HepG2 (cell line): ENCODE data around the gene SATB2. TPM values are rescaled to one million over a fixed set of nuclear protein-coding genes. Genes with fewer than 3 reads are reported as not detected.

Experiments
- ATAC-seq: fragments of 200-7000 bp; cut with Tn5 transposase; 3 replicates; pipeline ENCODE4 v1.9.1; 2020; ENCODE audit warnings: mild to moderate bottlenecking, moderate library complexity
- BruUV-seq: library from RNA; stranded (reverse); fragments of 400-500 nt; replicated peaks from 2 replicates; lab custom pipeline; 2021; lab: Mats Ljungman, UMichigan
- CTCF ChIA-PET: fragments of 300-600 bp; formaldehyde crosslinking; extraction: SDS; loops from one replicate; lab custom pipeline; 2021; ENCODE audit warnings: low total read pairs, inconsistent platforms, low intra/inter-chr PET ratio; lab: Yijun Ruan, JAX
- POLR2A ChIA-PET: fragments of 350-600 bp; sonication (Branson Sonifier 250); formaldehyde crosslinking; loops from one replicate; lab custom pipeline; 2020; ENCODE audit warnings: antibody characterized with exemption, inconsistent platforms; lab: Yijun Ruan, JAX
- DNase-seq: peaks from one replicate; pipeline ENCODE4 v3.0.0-alpha.2; 2015; ENCODE audit warnings: low spot score
- FAIRE-seq: peaks from 3 replicates; lab custom pipeline; 2011; peaks lifted over from hg19 to GRCh38; lab: Jason Lieb, UNC
- H2AFZ ChIP-seq: one replicate; pipeline ENCODE4 v1.6.1; 2011; ENCODE audit warnings: low read length, inconsistent platforms
- H3K27ac ChIP-seq: fragments of 300-600 bp; 3 replicates; pipeline ENCODE4 v1.8.0; 2011; ENCODE audit warnings: mixed run types, mild to moderate bottlenecking, mixed read lengths, low read length, inconsistent platforms; ENCODE audit not compliant: insufficient read depth; ENCODE audit errors: extremely low read length
- H3K27me3 ChIP-seq, 2 experiments: fragments of 200-600 bp in 1 of 2; 2 replicates in 1 of 2; 3 replicates in 1 of 2; pipeline versions ENCODE4 v1.6.0 to v1.8.0; 2011; ENCODE audit warnings: low read length in 2 of 2, mild to moderate bottlenecking in 2 of 2, moderate library complexity in 2 of 2, inconsistent platforms in 1 of 2; ENCODE audit not compliant: insufficient read depth in 2 of 2, control insufficient read depth in 1 of 2
- H3K36me3 ChIP-seq, 2 experiments: fragments of 200-600 bp in 1 of 2; replicated peaks in 1 of 2; 2 replicates in 1 of 2; 3 replicates in 1 of 2; pipeline versions ENCODE4 v1.5.1 to v1.8.0; 2011; ENCODE audit warnings: low read length in 2 of 2, inconsistent platforms in 1 of 2; ENCODE audit not compliant: insufficient read depth in 2 of 2, control insufficient read depth in 1 of 2
- H3K4me1 ChIP-seq: 2 replicates; pipeline ENCODE4 v1.5.1; 2012; ENCODE audit warnings: low read length, inconsistent platforms; ENCODE audit not compliant: insufficient read depth
- H3K4me2 ChIP-seq: 2 replicates; pipeline ENCODE4 v1.6.0; 2011; ENCODE audit warnings: low read depth, low read length, inconsistent platforms
- H3K4me3 ChIP-seq, 3 experiments: fragments of 200-600 bp in 1 of 3; sonication (generic), shearing (Covaris generic) in 1 of 3; replicated peaks in 1 of 3; 2 replicates each; pipeline ENCODE4 v1.5.1; 2011 to 2016; ENCODE audit warnings: low read length in 3 of 3, inconsistent platforms in 2 of 3, low read depth in 2 of 3, mild to moderate bottlenecking in 2 of 3, control low read depth in 1 of 3, mixed read lengths in 1 of 3; ENCODE audit not compliant: insufficient read depth in 1 of 3
- H3K79me2 ChIP-seq: one replicate; pipeline ENCODE4 v1.6.1; 2011; ENCODE audit warnings: low read length, inconsistent platforms; ENCODE audit not compliant: insufficient read depth
- H3K9ac ChIP-seq: 2 replicates; pipeline ENCODE4 v1.6.0; 2011; ENCODE audit warnings: mild to moderate bottlenecking, low read depth, low read length, inconsistent platforms; ENCODE audit not compliant: insufficient read depth
- H3K9me3 ChIP-seq: 2 replicates; pipeline ENCODE4 v1.5.1; 2012; ENCODE audit warnings: mild to moderate bottlenecking, low read length
- H4K20me1 ChIP-seq: 2 replicates; pipeline ENCODE4 v1.6.0; 2011; ENCODE audit warnings: inconsistent platforms, mild to moderate bottlenecking, low read length, moderate library complexity; ENCODE audit not compliant: insufficient read depth
- MIER2 ChIP-seq: IDR thresholded peaks from 2 replicates; pipeline ENCODE4 v1.6.1; 2016; ENCODE audit warnings: missing biosample characterization, missing genetic modification reagents
- NCOA2 ChIP-seq: sonication (generic); formaldehyde crosslinking; IDR thresholded peaks from 2 replicates; pipeline ENCODE4 v1.8.0; 2022; ENCODE audit warnings: inconsistent platforms
- NR1H2 ChIP-seq: sonication (generic); formaldehyde crosslinking; IDR thresholded peaks from 2 replicates; pipeline ENCODE4 v1.8.1; 2022; ENCODE audit warnings: low read depth, missing genetic modification reagents, borderline replicate concordance
- SNAI1 ChIP-seq: sonication (generic); formaldehyde crosslinking; IDR thresholded peaks from 2 replicates; pipeline ENCODE4 v1.5.0; 2020; ENCODE audit warnings: mild to moderate bottlenecking, missing genetic modification reagents, borderline replicate concordance
- ZFX ChIP-seq: sonication (generic); formaldehyde crosslinking; IDR thresholded peaks from 2 replicates; pipeline ENCODE4 v1.4.0; 2020; ENCODE audit warnings: mild to moderate bottlenecking, low read depth, missing genetic modification reagents, moderate library complexity
- ZKSCAN8 ChIP-seq: IDR thresholded peaks from 2 replicates; pipeline ENCODE4 v1.6.1; 2016; ENCODE audit warnings: borderline replicate concordance, missing genetic modification reagents, missing compliant biosample characterization
- ZNF782 ChIP-seq: sonication (generic); formaldehyde crosslinking; IDR thresholded peaks from 2 replicates; pipeline ENCODE4 v1.4.0; 2020; ENCODE audit warnings: missing genetic modification reagents, mild to moderate bottlenecking, borderline replicate concordance
- WGBS: methylation state at CpG from one replicate; pipeline ENCODE4 v1.1.6; 2017; ENCODE audit warnings: low lambda C conversion rate; 5-methylcytosine and 5-hydroxymethylcytosine counted together
- in situ Hi-C: cut with HindIII; loops from 2 replicates; pipeline ENCODE4 v1.10.0; 2017; ENCODE audit warnings: low pct_unique_long_range_greater_than_20kb; ENCODE audit not compliant: extremely low pct_ligation_motif_present
- intact Hi-C: fragments of 100-400 bp; cut with micrococcal nuclease; formaldehyde crosslinking; loops from one replicate; pipeline ENCODE4 v1.10.0; 2022; ENCODE audit not compliant: unreplicated experiment
- polyA plus RNA-seq, 8 experiments: library from polyadenylated mRNA; depleted of rRNA in 3 of 8; stranded (reverse) in 7 of 8; unstranded in 1 of 8; fragments of >200 nt; fragmentation: Illumina TruSeq in 4 of 8; extraction: Trizol in 4 of 8; gene quantifications; 2 replicates each; pipeline versions ENCODE4 v1.2.1 to v1.2.3, GENCODE V29; 2011 to 2016; ENCODE audit warnings: low read depth in 4 of 8, missing spikeins in 1 of 8, mixed read lengths in 1 of 8; ENCODE audit not compliant: insufficient read depth in 1 of 8
- total RNA-seq, 5 experiments: library from RNA; depleted of rRNA; stranded (reverse); fragments of >200 nt; fragmentation: Illumina TruSeq; extraction: Trizol; gene quantifications; 2 replicates each; pipeline ENCODE4 v1.2.3, GENCODE V29; 2016; ENCODE audit warnings: low read depth in 1 of 5

SATB2 gene
- total and polyA plus RNA-seq, 2 of the 13 experiments (the other 11 are each of a cell fraction or from before 2014, with no cell fraction given), result 2.5 to 5.5 TPM

- TF ChIP-seq ZKSCAN8 (CRISPR knock-in tag) (no peak), ZNF782 (CRISPR knock-in tag) (no peak)
Measured at GRCh38 chr2:199434555-199434954, 23.2 kb downstream of the SATB2 start (continued).

GRCh38 chr2:199433204-199433832, 24.4 kb downstream of the SATB2 start:
- no peaks in the 10 kb centered on the region for H3K36me3 ChIP-seq
- intact Hi-C loops (no loop called here), in situ Hi-C loops (no loop called here)
- no peak overlapping the region for H3K4me2 ChIP-seq
- H3K27ac ChIP-seq, result no peak overlapping the region
- no peaks in the 10 kb centered on the region for H3K79me2 ChIP-seq
- no peaks in the 10 kb centered on the region for H3K4me1 ChIP-seq
- H3K4me3 ChIP-seq, result no peak overlapping the region
- DNase-seq, result no peak
- no peak overlapping the region for H3K9ac ChIP-seq
- no peak for ATAC-seq
- TF ChIP-seq MIER2 (CRISPR knock-in tag) (no peak), SNAI1 (CRISPR knock-in tag) (no peak), NCOA2 (CRISPR knock-in tag) (no peak), NR1H2 (CRISPR knock-in tag) (no peak), ZFX (CRISPR knock-in tag) (no peak)
- H3K27me3 ChIP-seq, result no peaks in the 10 kb centered on the region
- no peaks in the 10 kb centered on the region for H4K20me1 ChIP-seq
- WGBS, result 72% methylated on average over 11 of the region's 11 CpGs
- ChIA-PET POLR2A (no interaction called here), CTCF (no interaction called here)
- BruUV-seq, result no TSS peak
- H3K9me3 ChIP-seq, result no peaks in the 10 kb centered on the region
- no peak for FAIRE-seq
- H2AFZ ChIP-seq, result no peak overlapping the region
